Endodermal cell (in vitro differentiated cells): Measurements from ENCODE around the gene BET1L. TPM values are rescaled to one million over a fixed set of nuclear protein-coding genes. Genes with fewer than 3 reads are reported as not detected.

ENCODE experiments used
- DNase-seq: peaks from one replicate; pipeline ENCODE4 v3.0.0-alpha.2; 2017
- H3K27ac ChIP-seq: 2 replicates; pipeline ENCODE4 v1.5.1; 2013; ENCODE audit warnings: mild to moderate bottlenecking, low read depth, low read length, moderate library complexity
- H3K27me3 ChIP-seq: 2 replicates; pipeline ENCODE4 v1.6.1; 2013; ENCODE audit warnings: mild to moderate bottlenecking, low read length, moderate library complexity; ENCODE audit not compliant: insufficient read depth, control insufficient read depth, poor library complexity, severe bottlenecking
- H3K36me3 ChIP-seq: 2 replicates; pipeline ENCODE4 v1.7.0; 2013; ENCODE audit warnings: mild to moderate bottlenecking, low read length, moderate library complexity; ENCODE audit not compliant: control insufficient read depth, insufficient read depth
- H3K4me1 ChIP-seq: one replicate; pipeline ENCODE4 v1.7.0; 2013; ENCODE audit warnings: low read length; ENCODE audit not compliant: control insufficient read depth, insufficient read depth
- H3K4me3 ChIP-seq: 2 replicates; pipeline ENCODE4 v1.5.1; 2013; ENCODE audit warnings: mild to moderate bottlenecking, low read length, moderate library complexity
- H3K9ac ChIP-seq: 2 replicates; pipeline ENCODE4 v1.6.1; 2013; ENCODE audit warnings: mild to moderate bottlenecking, low read length, moderate library complexity; ENCODE audit not compliant: poor library complexity, severe bottlenecking; ENCODE audit errors: extremely low read depth
- H3K9me3 ChIP-seq: 2 replicates; pipeline ENCODE4 v1.6.1; 2013; ENCODE audit warnings: mild to moderate bottlenecking, low read length, moderate library complexity; ENCODE audit not compliant: control insufficient read depth
- H3K27ac Mint-ChIP-seq: 2 replicates; pipeline ENCODE4 v1.8.0; 2020; ENCODE audit warnings: mixed read lengths
- H3K27me3 Mint-ChIP-seq: 2 replicates; pipeline ENCODE4 v1.8.0; 2021; ENCODE audit warnings: mild to moderate bottlenecking, mixed read lengths; ENCODE audit not compliant: insufficient read depth
- H3K36me3 Mint-ChIP-seq: 2 replicates; pipeline ENCODE4 v1.8.0; 2020; ENCODE audit warnings: low read depth, mixed read lengths
- H3K4me1 Mint-ChIP-seq: 2 replicates; pipeline ENCODE4 v1.8.0; 2020; ENCODE audit warnings: mixed read lengths
- H3K4me3 Mint-ChIP-seq: 2 replicates; pipeline ENCODE4 v1.8.0; 2020; ENCODE audit warnings: mild to moderate bottlenecking, moderate library complexity, mixed read lengths
- H3K9me3 Mint-ChIP-seq: 2 replicates; pipeline ENCODE4 v1.8.0; 2020; ENCODE audit warnings: mild to moderate bottlenecking, mixed read lengths
- CTCF ChIP-seq: fragments of 200-600 bp; sonication (generic); conservative IDR thresholded peaks from 2 replicates; pipeline ENCODE4 v1.5.0; 2021; ENCODE audit warnings: antibody characterized with exemption, mild to moderate bottlenecking
- WGBS, 2 experiments: methylation state at CpG; one replicate each; pipeline versions ENCODE4 v1.1.5 to v1.1.7; 2013; ENCODE audit warnings: missing lambda C conversion rate in 2 of 2, mixed read lengths in 1 of 2; ENCODE audit not compliant: insufficient coverage in 1 of 2, insufficient read length in 1 of 2; 5-methylcytosine and 5-hydroxymethylcytosine counted together
- total RNA-seq, 2 donors: library from RNA; stranded (reverse); fragmentation: NEBNext Ultra II Directional in 1 of 2; extraction: Animal tissue kit (Norgen Biotek cat#: 25700) in 1 of 2; gene quantifications; 2 replicates in 1 of 2; 3 replicates in 1 of 2; pipeline ENCODE4 v1.2.1, GENCODE V29; 2021

Gene BET1L
- total RNA-seq, 2 donors from 2014 or later: 47.4 to 63.7 TPM

GRCh38 chr11:232783-233565 lies 25.8 kb upstream of the BET1L start:
- no peaks in the 10 kb centered on the region for H3K36me3 ChIP-seq
- DNase-seq: peak; percentile 30
- H3K4me3 ChIP-seq: no peak overlapping the region
- no peaks in the 10 kb centered on the region for H3K9me3 Mint-ChIP-seq
- H3K27ac ChIP-seq: no peak overlapping the region
- H3K27me3 Mint-ChIP-seq: peaks cover 2% of the 10 kb centered on the region
- no peaks in the 10 kb centered on the region for H3K9me3 ChIP-seq
- H3K4me1 Mint-ChIP-seq: peaks cover 4% of the 10 kb centered on the region
- peaks cover 3% of the 10 kb centered on the region for H3K4me1 ChIP-seq
- no peak overlapping the region for H3K9ac ChIP-seq
- no peak overlapping the region for H3K4me3 Mint-ChIP-seq
- TF ChIP-seq CTCF: no peak
- H3K27me3 ChIP-seq: no peaks in the 10 kb centered on the region
- WGBS, 2 experiments: 93 to 94% methylated on average over 17 to 20 of the region's 20 CpGs
- H3K36me3 Mint-ChIP-seq: peaks cover 20% of the 10 kb centered on the region
- no peak overlapping the region for H3K27ac Mint-ChIP-seq

GRCh38 chr11:230431-230830 lies 23.2 kb upstream of the BET1L start:
- no peak for TF ChIP-seq CTCF
- Histone ChIP-seq H3K4me3 (no peak overlapping the region), H3K36me3 (no peaks in the 10 kb centered on the region), H3K4me1 (peaks cover 3% of the 10 kb centered on the region), H3K9ac (no peak overlapping the region), H3K27ac (no peak overlapping the region), H3K27me3 (no peaks in the 10 kb centered on the region), H3K9me3 (no peaks in the 10 kb centered on the region)
- 96% methylated on average over 8 to 10 of the region's 10 CpGs for WGBS, 2 experiments
- Mint-ChIP-seq H3K27ac (no peak overlapping the region), H3K9me3 (no peaks in the 10 kb centered on the region), H3K4me3 (no peak overlapping the region), H3K4me1 (no peaks in the 10 kb centered on the region), H3K36me3 (peaks cover 22% of the 10 kb centered on the region), H3K27me3 (peaks cover 2% of the 10 kb centered on the region)
- no peak for DNase-seq

GRCh38 chr11:227824-228379 lies 20.7 kb upstream of the BET1L start:
- peaks cover 3% of the 10 kb centered on the region for H3K4me1 ChIP-seq
- H3K4me3 ChIP-seq: no peak overlapping the region
- no peaks in the 10 kb centered on the region for H3K9me3 Mint-ChIP-seq
- H3K27ac ChIP-seq: no peak overlapping the region
- H3K27me3 ChIP-seq: no peaks in the 10 kb centered on the region
- H3K9ac ChIP-seq: no peak overlapping the region
- peak; percentile 5 for DNase-seq
- H3K4me3 Mint-ChIP-seq: no peak overlapping the region
- TF ChIP-seq CTCF: no peak
- no peaks in the 10 kb centered on the region for H3K27me3 Mint-ChIP-seq
- peaks cover 25% of the 10 kb centered on the region for H3K36me3 Mint-ChIP-seq
- 91 to 93% methylated on average over 3 to 6 of the region's 6 CpGs for WGBS, 2 experiments
- H3K36me3 ChIP-seq: peaks cover 3% of the 10 kb centered on the region
- no peak overlapping the region for H3K27ac Mint-ChIP-seq
- H3K4me1 Mint-ChIP-seq: no peaks in the 10 kb centered on the region
- H3K9me3 ChIP-seq: no peaks in the 10 kb centered on the region
